GM23338 (cell line): ENCODE data around the gene REPIN1.

Experiments used
- CTCF ChIP-seq, 2 experiments: fragments of 200-600 bp in 1 of 2; sonication (generic) in 1 of 2; conservative IDR thresholded peaks; 2 replicates each; pipeline versions ENCODE4 v1.5.1 to v1.6.1; 2016 to 2017; ENCODE audit warnings: antibody characterized with exemption in 2 of 2, low read depth in 2 of 2, mild to moderate bottlenecking in 2 of 2, moderate library complexity in 1 of 2
- EZH2phosphoT487 ChIP-seq: fragments of 200-600 bp; sonication (generic); IDR thresholded peaks from one replicate; pipeline ENCODE4 v1.8.1; 2018; ENCODE audit warnings: antibody characterized with exemption; ENCODE audit not compliant: unreplicated experiment
- TF ChIP-seq, protein P1 (sequence below): IDR thresholded peaks from 2 replicates; pipeline ENCODE4 v1.6.1; 2016; ENCODE audit warnings: antibody characterized with exemption

DNA sequence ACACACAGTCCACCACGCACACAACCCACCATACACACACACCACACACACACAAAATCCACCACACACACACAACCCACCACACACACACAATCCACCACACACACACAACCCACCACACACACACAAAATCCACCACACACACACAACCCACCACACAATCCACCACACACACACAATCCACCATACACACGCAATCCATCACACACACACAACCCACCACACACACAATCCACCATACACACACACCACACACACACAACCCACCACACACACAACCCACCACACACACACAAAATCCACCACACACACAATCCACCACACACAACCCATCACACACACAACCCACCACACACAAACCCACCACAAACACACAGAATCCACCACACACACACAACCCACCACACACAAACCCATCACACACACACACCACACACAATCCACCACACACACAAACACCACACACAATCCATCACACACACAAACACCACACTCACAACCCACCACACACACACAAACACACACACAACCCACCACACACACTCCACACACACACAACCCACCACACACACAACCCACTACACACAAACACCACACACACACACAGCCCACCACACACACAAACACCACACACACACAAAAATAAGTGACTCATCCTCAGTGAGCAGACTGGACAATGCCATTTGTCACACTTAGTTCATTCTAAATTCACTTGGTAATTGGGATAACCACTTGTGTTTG is 8.8 kb upstream of the REPIN1 start:
- no peak for TF ChIP-seq CTCF (conservative IDR thresholded peaks at IDR 0.05; ENCODE audit: low read depth in 2 of 2)
- TF ChIP-seq EZH2phosphoT487 = no peak
- TF ChIP-seq, protein P1, sequence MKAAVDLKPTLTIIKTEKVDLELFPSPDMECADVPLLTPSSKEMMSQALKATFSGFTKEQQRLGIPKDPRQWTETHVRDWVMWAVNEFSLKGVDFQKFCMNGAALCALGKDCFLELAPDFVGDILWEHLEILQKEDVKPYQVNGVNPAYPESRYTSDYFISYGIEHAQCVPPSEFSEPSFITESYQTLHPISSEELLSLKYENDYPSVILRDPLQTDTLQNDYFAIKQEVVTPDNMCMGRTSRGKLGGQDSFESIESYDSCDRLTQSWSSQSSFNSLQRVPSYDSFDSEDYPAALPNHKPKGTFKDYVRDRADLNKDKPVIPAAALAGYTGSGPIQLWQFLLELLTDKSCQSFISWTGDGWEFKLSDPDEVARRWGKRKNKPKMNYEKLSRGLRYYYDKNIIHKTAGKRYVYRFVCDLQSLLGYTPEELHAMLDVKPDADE = no peak
